Measurements from ENCODE around the gene HNRNPDL. TPM values are rescaled to one million over a fixed set of nuclear protein-coding genes. Genes with fewer than 3 reads are reported as not detected.
"Not testable (repeated sequence)": the region's sequence is repeated elsewhere in the genome, so short reads cannot be mapped to it uniquely, and the experiment has no call there.

HNRNPDL gene
- total and polyA plus RNA-seq, 7 donors = 145 to 488 (median 362) TPM

GRCh38 chr4:82422616-82423015, 7.6 kb downstream of the HNRNPDL start:
- no peaks in the 10 kb centered on the region for H3K27me3 ChIP-seq (ENCODE audit: insufficient read depth in 3 of 3, low read length in 2 of 3)
- no peak overlapping the region for H3K4me3 ChIP-seq
- no peaks in the 10 kb centered on the region for H3K9me3 ChIP-seq
- peaks cover 4 to 56% of the 10 kb centered on the region in 2 donors for H3K36me3 ChIP-seq (ENCODE audit: insufficient read depth in 1 of 2, low read depth in 1 of 2)
- intact Hi-C loops (cut with DNase I) = no loop called here
- no peak for TF ChIP-seq CTCF (IDR thresholded peaks at IDR 0.05)
- ATAC-seq (no peak), DNase-seq (no peak)
- 78 to 88% (median 84%) methylated on average over 5 of the region's 5 CpGs for WGBS, 3 donors
- peaks cover 15% of the 10 kb centered on the region for H3K4me1 ChIP-seq
- H3K27ac ChIP-seq = no peak overlapping the region

- ATAC-seq (peak; percentile 41 to 50 (median 44)), DNase-seq (no peak)
- no peak overlapping the region for H3K4me3 ChIP-seq
- H3K9me3 ChIP-seq = no peaks in the 10 kb centered on the region
- peaks cover 3 to 50% of the 10 kb centered on the region in 2 donors for H3K36me3 ChIP-seq (ENCODE audit: insufficient read depth in 1 of 2, low read depth in 1 of 2)
- no peak for TF ChIP-seq CTCF (IDR thresholded peaks at IDR 0.05)
- H3K4me1 ChIP-seq = peaks cover 10% of the 10 kb centered on the region
- intact Hi-C loops (cut with DNase I) = no loop called here
- H3K27ac ChIP-seq = no peak overlapping the region
- 62 to 71% (median 69%) methylated on average over 13 of the region's 13 CpGs for WGBS, 3 donors
- H3K27me3 ChIP-seq (ENCODE audit: insufficient read depth in 3 of 3, low read length in 2 of 3) = no peaks in the 10 kb centered on the region
These were observed 8.3 kb downstream of the HNRNPDL start for GRCh38 chr4:82421796-82422560.

- Histone ChIP-seq H3K27ac (no peak overlapping the region), H3K36me3 (ENCODE audit: insufficient read depth in 1 of 2, low read depth in 1 of 2) (peaks cover 0 to 25% of the 10 kb centered on the region in 2 donors), H3K4me1 (no peaks in the 10 kb centered on the region), H3K9me3 (no peaks in the 10 kb centered on the region), H3K4me3 (no peak overlapping the region), H3K27me3 (ENCODE audit: insufficient read depth in 3 of 3, low read length in 2 of 3) (no peaks in the 10 kb centered on the region)
- 51 to 73% (median 62%) methylated on average over 3 of the region's 3 CpGs for WGBS, 3 donors
- ATAC-seq = no peak
- intact Hi-C loops (cut with DNase I) = no loop called here
- no peak for DNase-seq
- no peak for TF ChIP-seq CTCF (IDR thresholded peaks at IDR 0.05)
These were observed 10.8 kb downstream of the HNRNPDL start for GRCh38 chr4:82419451-82419850.

GRCh38 chr4:82415922-82416365, 14.3 kb downstream of the HNRNPDL start:
- 85 to 88% (median 86%) methylated on average over 12 of the region's 12 CpGs for WGBS, 3 donors
- Histone ChIP-seq H3K4me1 (no peaks in the 10 kb centered on the region), H3K27me3 (ENCODE audit: insufficient read depth in 3 of 3, low read length in 2 of 3) (no peaks in the 10 kb centered on the region), H3K9me3 (no peaks in the 10 kb centered on the region), H3K36me3 (ENCODE audit: insufficient read depth in 1 of 2, low read depth in 1 of 2) (no peaks in the 10 kb centered on the region), H3K27ac (no peak overlapping the region), H3K4me3 (no peak overlapping the region)
- ATAC-seq (no peak), DNase-seq (no peak)
- TF ChIP-seq CTCF (IDR thresholded peaks at IDR 0.05) = no peak
- intact Hi-C loops (cut with DNase I) = no loop called here

GRCh38 chr4:82415061-82415460, 15.2 kb downstream of the HNRNPDL start:
- H3K4me3 ChIP-seq; H3K36me3 ChIP-seq (ENCODE audit: insufficient read depth in 1 of 2, low read depth in 1 of 2); intact Hi-C loops (cut with DNase I); H3K27me3 ChIP-seq (ENCODE audit: insufficient read depth in 3 of 3, low read length in 2 of 3); H3K9me3 ChIP-seq; ATAC-seq; DNase-seq; H3K4me1 ChIP-seq; H3K27ac ChIP-seq: not testable (repeated sequence)
- 90 to 95% (median 92%) methylated on average over 9 to 11 of the region's 11 CpGs for WGBS, 3 donors

All from psoas muscle (tissue), 8 donors.